WERI-Rb-1 (cell line): Measurements from ENCODE around the gene APOC1.
"Not testable (repeated sequence)": the region's sequence is repeated elsewhere in the genome, so short reads cannot be mapped to it uniquely, and the experiment has no call there.

ENCODE experiments used
- DNase-seq: peaks from one replicate; pipeline ENCODE4 v3.0.0-alpha.2; 2020
- H3K27ac ChIP-seq: fragments of 250-450 bp; sonication (Bioruptor Pico); 2 replicates; pipeline ENCODE4 v1.5.1; 2020; ENCODE audit warnings: mild to moderate bottlenecking, moderate library complexity
- H3K27me3 ChIP-seq: fragments of 250-450 bp; sonication (Bioruptor Pico); 2 replicates; pipeline ENCODE4 v1.5.1; 2021; ENCODE audit warnings: mild to moderate bottlenecking, low read depth, moderate library complexity; ENCODE audit not compliant: insufficient read depth, severe bottlenecking
- H3K36me3 ChIP-seq: fragments of 250-450 bp; sonication (Bioruptor Pico); 2 replicates; pipeline ENCODE4 v1.5.1; 2020; ENCODE audit warnings: mild to moderate bottlenecking, moderate library complexity
- H3K4me3 ChIP-seq: 2 replicates; pipeline ENCODE4 v1.5.1; 2011; ENCODE audit warnings: low read depth, mild to moderate bottlenecking, control low read depth, low read length
- H3K9me3 ChIP-seq: fragments of 250-450 bp; sonication (Bioruptor Pico); 2 replicates; pipeline ENCODE4 v1.5.1; 2021; ENCODE audit warnings: mild to moderate bottlenecking, moderate library complexity; ENCODE audit not compliant: severe bottlenecking
- CTCF ChIP-seq: IDR thresholded peaks from 2 replicates; pipeline ENCODE4 v1.5.1; 2011; ENCODE audit warnings: low read depth, mild to moderate bottlenecking, control low read depth, inconsistent platforms, low read length

Gene APOC1

GRCh38 chr19:44924243-44924725, 9.9 kb downstream of the APOC1 start:
- no peak overlapping the region for H3K4me3 ChIP-seq
- TF ChIP-seq CTCF = no peak
- H3K27ac ChIP-seq = no peak overlapping the region
- H3K27me3 ChIP-seq = no peaks in the 10 kb centered on the region
- no peak for DNase-seq
- H3K9me3 ChIP-seq = no peaks in the 10 kb centered on the region
- H3K36me3 ChIP-seq = no peaks in the 10 kb centered on the region; the same call in 1 of the 2 replicates

- Histone ChIP-seq H3K27ac (no peak overlapping the region), H3K9me3 (no peaks in the 10 kb centered on the region), H3K36me3 (no peaks in the 10 kb centered on the region), H3K4me3 (no peak overlapping the region), H3K27me3 (no peaks in the 10 kb centered on the region)
- DNase-seq = no peak
- TF ChIP-seq CTCF = no peak
These were observed 10.9 kb downstream of the APOC1 start for GRCh38 chr19:44925114-44925891.

- not testable (repeated sequence) for DNase-seq, H3K4me3 ChIP-seq, H3K36me3 ChIP-seq, H3K9me3 ChIP-seq, H3K27ac ChIP-seq, H3K27me3 ChIP-seq
These were observed 12.1 kb downstream of the APOC1 start for GRCh38 chr19:44926245-44927077.

- Histone ChIP-seq H3K27me3 (no peaks in the 10 kb centered on the region), H3K27ac (no peak overlapping the region), H3K36me3 (no peaks in the 10 kb centered on the region), H3K4me3 (no peak overlapping the region), H3K9me3 (no peaks in the 10 kb centered on the region)
- DNase-seq = no peak
- TF ChIP-seq CTCF = no peak
These were observed 13.3 kb downstream of the APOC1 start for GRCh38 chr19:44927746-44928145.

GRCh38 chr19:44930088-44930487, 15.7 kb downstream of the APOC1 start:
- Histone ChIP-seq H3K27me3 (no peaks in the 10 kb centered on the region), H3K9me3 (no peaks in the 10 kb centered on the region), H3K27ac (no peak overlapping the region), H3K36me3 (no peaks in the 10 kb centered on the region), H3K4me3 (no peak overlapping the region)
- DNase-seq = no peak
- TF ChIP-seq CTCF = no peak

GRCh38 chr19:44931541-44931940, 17.1 kb downstream of the APOC1 start:
- Histone ChIP-seq H3K4me3 (no peak overlapping the region), H3K9me3 (no peaks in the 10 kb centered on the region), H3K27ac (no peak overlapping the region), H3K36me3 (no peaks in the 10 kb centered on the region), H3K27me3 (no peaks in the 10 kb centered on the region)
- no peak for TF ChIP-seq CTCF
- no peak for DNase-seq
